ENCODE data around the gene ITGA1.
"Not testable (repeated sequence)": the region's sequence is repeated elsewhere in the genome, so short reads cannot be mapped to it uniquely, and the experiment has no call there.

The ITGA1 gene

DNA sequence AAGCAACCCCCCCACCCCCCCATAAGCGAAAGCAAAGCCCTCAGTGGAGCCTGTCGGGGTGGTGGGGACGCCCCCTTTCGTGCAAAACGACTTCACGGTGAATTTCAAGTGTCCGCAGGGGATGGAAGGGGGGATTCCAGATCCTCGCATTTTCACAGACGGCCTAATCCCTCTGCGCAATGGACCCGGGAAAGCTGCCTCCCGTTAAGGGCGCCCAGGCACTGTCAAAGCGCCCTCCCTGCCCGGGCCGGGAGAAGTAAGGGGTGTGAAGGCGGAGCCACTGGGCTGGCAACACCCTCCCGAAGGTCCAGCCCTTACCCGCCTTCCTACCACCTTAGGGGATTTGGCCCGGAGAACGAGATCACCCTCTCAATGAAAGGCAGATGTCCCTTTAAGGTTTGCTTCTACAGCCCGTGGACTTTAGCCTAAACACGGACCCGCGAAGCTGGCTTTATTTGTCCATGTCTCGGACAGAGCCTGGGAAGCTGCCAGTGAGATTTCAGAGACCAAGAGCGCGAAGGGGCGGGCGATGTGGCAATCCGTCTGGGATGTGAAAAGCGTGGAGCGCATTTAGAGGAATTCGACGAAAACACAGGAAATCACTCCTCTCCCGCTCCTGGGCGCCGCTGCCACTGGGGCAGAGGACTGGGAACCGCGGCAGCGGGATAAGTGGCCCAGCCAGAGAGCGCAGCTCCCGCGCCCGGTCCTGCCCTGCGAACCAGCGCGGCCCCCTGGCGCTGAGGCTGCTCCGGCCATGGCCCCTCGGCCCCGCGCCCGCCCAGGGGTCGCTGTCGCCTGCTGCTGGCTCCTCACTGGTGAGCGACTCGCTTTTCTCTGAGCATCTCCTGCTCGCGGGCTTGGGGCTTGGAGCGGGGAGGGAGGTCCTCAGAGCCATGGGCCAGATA lies at the start of gene ITGA1, which contains the start of gene PELO:
TSS of gene ITGA1 (plus strand) at position 317 of the 905 bp plus-strand sequence. CDS start at position 755, 438 bp downstream.
TSS of gene PELO (plus strand) at position 317 of the 905 bp plus-strand sequence. CDS start 12,479 bp downstream, outside the sequence.
- DNase-seq = no peak

DNA sequence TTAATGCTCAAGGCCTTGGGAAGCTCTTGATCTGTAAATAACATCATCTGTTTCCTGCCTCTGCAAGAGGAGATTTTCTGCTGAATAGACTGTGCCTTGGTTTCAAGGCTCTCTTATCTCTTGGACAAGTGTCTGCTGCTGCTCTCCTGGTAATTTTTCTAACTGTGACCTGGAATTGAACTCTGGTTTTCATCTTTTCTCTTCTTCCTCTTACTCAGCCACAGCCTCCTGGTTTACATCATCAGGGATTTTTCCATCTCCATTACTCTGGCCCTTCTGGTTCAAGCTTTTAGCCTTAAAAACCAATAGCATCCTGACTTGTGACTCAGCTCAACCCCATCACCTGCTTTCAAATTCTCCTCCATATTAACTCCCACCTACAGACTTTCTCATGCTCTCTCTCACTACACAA lies 49.6 kb upstream of the ITGA1 start:
- no peak for DNase-seq

DNA sequence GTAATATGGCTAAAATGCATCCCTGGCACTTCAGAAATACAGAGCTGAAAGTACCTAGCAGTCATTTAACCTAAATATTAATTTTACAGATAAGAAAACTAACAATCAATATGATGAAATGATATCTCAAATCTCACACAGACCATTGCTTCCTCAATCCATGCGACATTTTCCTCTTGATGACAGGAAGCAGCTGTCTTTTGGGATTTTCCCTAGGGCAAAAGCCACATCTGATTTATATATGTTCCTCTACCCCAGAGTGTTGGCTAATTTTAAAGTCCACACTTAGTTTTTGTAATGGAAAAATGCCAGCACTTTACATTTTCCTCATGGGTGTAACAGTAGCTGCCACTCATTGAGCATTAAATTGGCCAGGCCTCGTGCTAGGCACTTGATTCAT lies 47.7 kb upstream of the ITGA1 start:
- DNase-seq = no peak

DNA sequence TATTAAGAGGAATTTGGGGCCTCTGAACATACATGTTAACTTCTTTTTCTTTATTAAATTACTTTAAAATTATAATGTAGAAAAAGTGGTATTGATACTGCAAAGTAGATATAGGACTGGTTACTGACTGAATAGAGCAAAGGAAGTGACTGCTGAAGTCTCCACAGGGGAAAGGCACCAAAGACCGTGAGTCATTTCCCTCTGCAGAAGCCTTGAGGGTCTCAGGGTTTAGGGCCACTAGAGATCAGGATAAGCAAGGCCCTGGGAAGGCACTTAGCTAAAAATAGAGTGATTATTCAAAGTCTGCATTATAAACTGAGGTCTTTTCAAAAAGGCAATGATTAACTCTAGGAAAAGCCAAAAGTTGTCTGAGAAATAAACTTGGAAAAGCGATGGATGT lies 44.7 kb upstream of the ITGA1 start:
- DNase-seq = no peak

DNA sequence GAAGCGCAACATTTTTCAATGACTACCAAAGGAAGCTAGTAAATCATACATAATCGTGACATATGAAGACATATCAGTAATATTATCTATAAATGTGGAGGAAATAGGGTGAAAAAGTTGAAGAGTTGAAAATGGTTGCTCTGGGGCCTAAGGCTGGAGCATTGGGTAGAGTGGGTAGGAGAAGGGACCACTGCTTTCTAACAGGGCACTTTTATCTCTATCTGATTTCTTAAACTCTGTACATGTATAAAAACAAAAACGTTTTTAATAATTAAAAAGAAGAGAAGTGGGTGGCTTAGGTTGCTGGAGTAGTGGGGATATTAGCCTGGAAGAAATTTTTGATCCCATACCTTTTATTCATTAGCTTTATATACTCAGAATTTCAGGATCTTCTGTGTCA lies 44.2 kb upstream of the ITGA1 start:
- DNase-seq = no peak

DNA sequence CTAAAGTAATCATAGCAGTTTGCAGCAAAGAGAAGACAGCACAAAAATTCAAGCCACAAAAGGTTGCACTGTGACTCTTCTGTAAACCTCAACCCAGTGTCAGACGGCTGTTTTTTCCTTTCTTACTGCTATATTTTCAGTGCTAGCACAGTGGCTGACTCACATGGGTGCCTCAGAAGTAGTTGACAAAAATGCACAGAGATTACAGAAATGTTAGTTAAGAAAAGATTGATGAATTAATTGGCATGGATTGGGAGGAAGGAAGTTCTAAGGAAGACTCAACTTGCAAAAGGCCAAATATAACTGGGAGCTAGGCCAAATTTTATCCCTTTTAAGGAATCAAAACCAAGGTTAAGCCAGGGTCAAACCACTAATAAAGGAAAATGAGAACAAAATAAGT lies 43.7 kb upstream of the ITGA1 start:
- DNase-seq = no peak

DNA sequence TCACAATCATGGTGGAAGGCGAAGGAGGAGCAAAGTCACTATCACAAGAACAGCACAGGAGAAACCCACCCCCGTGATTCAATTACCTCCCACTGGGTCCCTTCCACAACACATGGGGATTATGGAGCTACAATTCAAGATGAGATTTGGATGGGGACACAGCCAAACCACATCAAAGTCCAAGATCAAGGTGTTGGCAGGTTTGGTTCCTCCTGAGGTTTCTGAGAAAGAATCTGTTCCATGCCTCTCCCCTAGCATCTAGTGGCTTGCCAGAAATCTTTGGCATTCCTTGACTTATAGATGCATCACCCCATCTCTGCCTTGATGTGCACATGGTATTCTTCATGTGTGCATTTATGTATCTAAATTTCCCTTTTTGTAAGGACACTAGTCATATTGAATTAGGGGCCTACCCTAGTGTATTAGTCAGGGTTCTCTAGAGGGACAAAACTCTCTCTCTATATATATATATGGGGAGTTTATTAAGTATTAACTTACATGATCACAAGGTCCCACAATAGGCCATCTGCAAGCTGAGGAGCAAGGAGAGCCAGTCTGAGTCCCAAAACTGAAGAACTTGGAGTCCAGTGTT lies 42.8 kb upstream of the ITGA1 start:
- DNase-seq = not testable (repeated sequence)

DNA sequence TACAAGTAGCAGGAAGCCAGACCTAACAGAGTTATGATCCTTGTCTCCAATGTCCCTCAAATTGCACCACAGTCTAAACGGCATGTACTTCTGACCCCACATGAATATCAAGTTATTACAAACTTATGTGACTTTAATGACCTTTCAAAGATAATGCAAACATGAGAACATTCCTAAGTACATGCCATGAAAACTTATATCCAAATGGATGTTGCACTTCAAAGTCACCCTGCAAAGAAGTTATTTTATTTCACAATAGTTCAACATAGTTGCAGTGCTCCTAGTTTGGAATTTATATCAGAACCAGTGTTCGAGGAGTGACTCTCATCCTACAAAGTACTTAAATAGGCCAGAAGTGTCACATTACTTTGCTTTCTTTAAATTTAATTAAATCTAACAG lies 41.2 kb upstream of the ITGA1 start:
- no peak for DNase-seq

DNA sequence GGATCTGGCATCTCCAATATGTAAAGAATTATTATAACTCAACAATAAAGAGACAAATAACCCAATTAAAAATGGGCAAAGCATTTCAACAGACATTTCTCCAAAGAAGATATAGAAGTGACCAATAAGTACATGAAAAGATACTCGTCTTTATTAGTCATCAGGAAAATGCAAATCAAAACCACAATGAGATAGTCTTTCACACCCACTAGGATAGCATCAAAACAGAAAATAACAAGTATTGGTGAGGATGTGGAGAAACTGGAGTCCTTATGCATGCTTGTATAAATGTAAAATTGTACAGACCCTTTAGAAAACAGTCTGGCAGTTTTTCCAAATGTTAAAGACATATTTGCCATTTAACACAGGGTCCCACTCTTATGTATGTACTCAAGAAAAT lies 39.1 kb upstream of the ITGA1 start:
- DNase-seq = no peak

DNA sequence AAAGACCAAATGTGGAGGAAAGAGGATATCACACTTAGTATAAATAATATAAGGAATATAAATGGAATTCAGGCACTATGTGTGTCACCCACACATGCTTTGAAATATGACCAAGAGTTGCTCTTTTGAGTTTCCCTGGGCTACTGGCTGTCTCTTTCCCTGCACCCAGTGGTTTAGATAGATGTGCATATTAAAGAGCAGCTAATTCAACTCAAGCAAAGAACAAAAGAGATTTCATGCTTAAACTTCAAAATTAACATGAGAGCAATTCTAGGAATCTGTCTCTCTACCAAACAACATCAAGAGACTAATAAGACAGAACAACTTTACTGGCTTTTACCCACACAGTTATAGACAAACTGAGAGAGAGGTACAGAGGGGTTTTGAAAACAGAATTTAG lies 38.0 kb upstream of the ITGA1 start:
- no peak for DNase-seq

DNA sequence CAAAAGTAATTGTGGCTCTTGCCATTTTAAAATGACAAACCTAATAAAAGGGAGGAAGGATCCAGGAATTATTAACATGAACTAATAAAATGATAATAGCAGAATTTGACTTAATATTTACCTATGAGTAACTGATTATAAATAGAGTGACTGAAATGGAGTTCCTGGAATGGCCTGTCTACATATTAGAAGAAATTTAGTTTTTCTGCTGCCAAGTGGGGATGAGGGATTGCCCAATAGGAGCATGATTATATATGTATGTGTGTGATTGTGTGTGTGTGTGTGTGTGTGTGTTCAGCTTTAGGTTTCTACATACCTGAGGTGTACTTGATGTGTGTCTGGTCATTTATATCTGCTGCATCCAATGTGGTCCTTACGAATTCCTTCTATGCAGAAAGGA lies 36.6 kb upstream of the ITGA1 start:
- DNase-seq = no peak

DNA sequence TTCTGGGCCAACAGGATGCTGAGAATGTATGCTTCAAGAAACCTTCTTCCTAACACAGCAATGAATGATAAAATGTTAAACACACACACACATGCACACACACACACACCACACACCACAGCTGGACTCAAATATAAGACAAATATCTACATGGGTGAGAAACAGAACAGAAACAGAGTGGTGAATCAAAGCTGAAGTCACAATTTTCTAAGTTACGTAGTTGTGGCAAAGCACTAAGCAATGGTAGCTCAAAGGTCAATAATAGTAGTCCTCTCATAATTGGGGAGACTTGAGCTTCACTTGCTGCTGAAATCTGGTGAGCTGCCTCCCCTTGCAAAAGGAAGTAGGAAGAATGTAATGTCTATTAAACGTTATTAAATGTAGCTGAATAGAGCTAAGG lies 33.7 kb upstream of the ITGA1 start:
- no peak for DNase-seq

DNA sequence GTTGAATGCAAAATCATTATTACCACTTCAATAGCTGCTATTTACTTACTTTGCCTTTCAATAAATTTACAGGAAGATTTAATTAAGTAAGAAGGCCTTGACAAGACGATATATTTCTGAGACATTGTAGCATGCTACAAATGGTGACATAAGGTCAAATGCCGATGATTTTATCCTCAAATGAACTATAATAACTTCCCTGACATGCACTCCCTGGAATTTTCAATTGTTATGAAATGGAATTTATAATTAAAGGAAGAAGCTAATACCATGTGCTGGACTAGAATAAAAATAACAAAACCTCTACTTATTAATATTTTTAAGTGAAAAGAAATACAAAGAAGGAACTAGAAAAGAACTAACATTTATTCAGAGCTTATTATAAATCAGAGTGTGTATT lies 30.2 kb upstream of the ITGA1 start:
- DNase-seq = no peak

DNA sequence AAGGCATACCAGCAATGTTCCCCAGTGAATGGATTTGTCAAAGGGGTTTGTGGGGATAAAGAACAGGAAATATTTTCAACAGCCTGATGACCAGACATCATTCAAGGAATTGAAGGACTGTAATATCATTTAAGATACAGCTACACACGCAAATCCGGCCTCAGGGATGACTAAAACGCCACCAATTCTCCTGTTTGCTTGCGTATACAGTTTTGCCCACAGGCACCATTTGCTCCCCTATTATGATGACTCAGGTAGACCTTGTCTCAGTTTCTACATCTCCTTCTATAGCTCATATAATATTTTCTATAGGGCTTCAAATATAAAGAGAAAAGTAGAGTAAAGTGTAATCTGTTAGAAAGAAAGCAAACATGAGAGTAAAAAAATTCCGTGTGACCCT lies 29.7 kb upstream of the ITGA1 start:
- DNase-seq = no peak

DNA sequence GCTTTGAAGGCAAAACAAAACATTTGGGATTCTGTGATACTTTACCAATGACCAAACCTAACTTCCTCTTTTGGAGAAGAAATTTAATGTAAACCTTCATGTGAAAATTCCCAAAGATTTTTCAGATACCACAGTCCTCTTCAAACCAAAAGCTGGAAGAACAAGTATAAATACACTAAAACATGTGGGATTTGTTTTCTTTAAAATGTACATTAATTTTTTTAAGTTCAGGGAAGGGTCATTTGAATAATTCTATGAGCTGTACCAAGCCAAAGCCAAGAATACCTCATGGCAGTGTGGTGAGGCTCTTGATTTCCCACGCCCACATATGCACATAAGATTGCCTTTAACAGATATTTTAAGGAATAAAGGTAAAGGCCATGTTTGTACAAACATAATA lies 28.4 kb upstream of the ITGA1 start:
- DNase-seq = no peak

DNA sequence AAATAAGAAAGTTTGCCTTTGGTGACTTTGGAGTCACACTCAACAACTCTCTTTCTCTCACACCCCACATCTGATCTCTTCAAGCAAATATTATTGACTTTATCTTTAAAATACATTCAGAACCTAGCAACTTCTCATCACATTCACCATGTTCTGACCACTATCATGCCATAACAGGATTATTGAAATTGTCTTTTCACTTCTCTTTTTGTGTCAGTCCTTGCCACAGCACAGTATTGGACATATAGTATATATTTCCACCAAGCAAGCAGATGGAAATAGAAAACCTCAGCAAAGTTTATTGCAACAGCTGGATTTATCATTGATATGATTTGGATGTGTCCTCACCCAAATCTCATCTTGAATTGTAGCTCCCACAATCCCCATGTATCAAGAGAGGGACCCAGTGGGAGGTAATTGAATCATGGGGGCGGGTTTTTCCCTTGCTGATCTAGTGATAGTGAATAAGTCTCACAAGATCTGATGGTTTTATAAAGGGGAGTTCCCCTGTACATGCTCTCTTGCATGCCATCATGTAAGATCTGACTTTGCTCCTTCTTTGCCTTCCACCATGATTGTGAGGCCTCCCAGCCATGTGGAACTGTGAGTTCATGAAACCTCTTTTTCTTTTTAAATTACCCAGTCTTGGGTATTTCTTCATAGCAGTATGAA lies 26.9 kb upstream of the ITGA1 start:
- DNase-seq = no peak

DNA sequence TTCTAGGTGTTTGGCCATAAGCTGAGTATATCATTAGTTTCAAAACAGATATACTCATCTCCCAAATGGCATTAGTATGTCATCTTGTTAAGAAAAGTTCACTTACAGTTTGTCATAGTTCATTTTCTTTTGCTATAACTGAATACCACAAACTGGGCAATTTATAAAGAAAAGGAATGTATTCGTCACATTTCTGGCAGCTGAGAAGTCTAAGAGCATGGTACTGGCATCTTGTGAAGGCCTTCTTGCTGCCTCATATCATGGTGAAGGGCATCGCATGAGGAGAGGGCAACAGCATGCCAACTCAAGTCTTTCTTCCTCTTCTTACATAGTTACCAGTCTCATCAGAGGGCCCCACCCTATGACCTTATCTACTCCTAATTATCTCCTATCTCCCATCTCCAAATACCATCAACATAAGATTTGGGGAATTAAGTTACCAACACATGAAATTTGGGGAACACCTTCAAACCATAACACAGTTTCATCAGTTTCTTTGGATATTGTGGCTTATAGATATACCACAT lies 20.4 kb upstream of the ITGA1 start:
- DNase-seq = no peak

DNA sequence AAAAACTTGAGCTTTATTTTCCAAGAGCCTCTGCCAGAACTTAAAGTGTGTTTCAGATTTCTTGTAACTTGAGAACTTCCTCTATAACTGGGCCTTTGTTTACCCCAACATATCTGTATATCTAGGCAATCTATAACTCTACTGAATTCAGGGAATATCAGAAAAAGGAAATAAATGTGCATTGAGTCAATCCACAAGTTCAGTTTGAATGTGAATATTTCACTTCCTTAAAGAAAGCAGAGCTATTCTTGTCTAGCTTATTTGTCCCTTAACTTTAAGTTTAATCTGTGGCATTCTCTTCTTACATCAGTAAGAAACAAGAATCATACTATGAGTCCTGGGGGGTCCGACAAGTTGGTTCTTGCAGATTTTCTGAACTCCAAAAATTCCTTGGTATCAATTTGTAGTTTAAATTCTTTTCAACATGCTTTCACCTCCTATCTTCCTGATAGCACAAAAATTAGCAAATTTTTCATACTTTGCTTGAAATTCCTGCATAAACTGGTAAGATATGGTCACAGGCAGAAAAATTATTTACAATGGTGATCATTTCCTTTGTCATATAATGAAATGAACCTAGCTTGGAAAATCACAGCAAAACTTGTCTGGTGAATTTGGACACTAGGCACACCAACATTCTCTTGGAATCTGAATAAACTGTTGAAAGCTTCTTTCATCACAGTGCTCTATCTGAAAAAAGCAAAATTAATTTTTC lies 19.8 kb upstream of the ITGA1 start:
- DNase-seq = no peak

DNA sequence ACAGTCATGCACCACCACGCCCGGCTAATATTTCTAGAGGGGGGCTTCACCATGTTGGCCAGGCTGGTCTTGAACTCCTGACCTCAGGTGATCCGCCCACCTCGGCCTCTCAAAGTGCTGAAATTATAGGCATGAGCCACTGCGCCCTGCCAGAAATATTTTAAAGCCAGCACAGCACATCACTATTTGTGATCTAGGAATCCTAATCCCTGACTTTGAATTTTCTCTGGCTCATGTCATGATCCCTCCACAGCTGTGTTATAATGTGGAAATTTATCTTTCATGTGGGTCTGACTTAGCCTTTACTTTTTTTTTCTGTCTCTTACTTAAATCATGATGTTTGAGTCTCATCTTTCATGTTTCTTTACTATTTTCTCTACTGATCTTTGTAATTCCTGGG lies 18.7 kb upstream of the ITGA1 start:
- DNase-seq = no peak

DNA sequence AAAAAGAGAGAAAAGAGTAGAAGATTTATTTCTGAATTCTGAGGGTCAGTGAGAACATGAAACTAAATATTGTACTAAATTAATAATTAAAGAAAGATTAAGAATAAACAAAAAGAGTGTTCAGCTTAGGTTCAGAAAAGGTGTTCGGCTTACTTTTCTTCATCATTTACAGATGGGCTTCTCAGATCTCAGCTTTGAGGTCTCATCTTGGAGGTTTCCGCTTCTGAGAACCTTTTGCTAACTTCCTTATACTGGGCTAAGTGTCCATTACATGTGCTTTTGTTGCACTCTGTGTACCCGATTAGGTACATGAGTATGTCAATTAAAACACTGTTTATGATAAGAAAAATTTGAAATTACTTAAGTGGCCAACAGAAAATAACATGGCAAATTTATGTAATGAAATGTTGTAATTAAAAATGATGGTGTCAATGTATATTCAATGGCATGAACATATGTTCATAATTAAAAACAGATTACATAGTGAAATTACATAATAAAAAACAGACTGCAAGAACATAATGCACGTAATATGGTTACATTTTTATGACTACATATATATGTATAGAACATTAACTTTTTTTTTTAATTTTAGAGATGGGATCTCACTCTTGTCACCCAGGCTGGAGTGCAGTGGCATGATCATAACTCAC lies 17.3 kb upstream of the ITGA1 start:
- DNase-seq = no peak

DNA sequence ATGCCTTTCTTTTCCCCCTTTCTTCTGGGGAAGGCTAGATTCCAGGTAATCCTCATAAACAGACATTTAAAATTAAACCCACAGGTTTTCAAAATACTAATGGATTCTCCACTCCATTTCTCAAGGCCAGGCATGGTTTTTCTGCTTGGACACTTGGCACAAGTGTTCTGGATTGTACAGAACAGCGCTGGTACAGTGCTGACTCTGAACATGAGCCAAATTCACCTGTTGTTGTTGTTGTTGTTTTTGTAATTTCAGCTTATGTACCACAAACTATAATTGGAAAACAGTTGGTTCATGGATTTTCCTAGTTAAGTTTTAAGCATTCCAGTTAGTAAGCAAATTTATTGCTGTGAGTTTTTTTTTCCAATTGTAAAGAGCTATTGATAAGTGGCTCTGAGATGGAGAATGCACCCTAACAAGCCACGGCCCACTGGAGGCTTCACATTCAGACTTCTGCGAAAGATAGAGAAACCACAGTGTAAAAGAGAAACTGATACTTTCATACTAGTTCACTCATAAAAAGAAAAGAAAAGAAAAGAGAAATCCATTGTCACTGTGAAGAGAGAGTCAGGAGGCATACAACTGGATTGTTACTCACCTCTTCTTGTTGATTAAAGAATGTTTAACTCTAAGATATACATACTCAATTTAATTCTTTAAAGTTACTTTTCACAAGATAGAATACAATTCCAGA lies 16.2 kb upstream of the ITGA1 start:
- DNase-seq = no peak

DNA sequence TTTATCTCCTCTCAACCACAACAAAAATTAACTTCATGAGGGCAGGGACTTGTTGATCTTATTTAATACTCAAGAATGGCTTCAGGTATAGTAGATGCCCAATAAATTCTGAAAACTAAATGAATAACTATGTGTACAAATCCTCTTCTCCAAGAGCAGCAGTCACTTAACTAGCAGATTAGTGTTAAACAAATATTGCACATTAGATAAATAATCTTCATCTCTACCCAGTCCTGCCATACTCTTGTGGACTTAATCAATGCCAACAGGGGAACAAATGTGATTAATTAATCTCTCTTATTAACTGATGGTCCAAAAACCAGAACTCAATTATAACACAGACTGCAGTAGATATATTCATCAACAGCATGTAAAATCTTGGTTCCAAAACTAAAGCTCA lies 15.0 kb upstream of the ITGA1 start:
- DNase-seq = no peak
